ENCODE data around the gene SH3PXD2B.
A peak's percentile ranks its signal among the peaks of the same experiment; 100 is the strongest.

Gene SH3PXD2B

DNA sequence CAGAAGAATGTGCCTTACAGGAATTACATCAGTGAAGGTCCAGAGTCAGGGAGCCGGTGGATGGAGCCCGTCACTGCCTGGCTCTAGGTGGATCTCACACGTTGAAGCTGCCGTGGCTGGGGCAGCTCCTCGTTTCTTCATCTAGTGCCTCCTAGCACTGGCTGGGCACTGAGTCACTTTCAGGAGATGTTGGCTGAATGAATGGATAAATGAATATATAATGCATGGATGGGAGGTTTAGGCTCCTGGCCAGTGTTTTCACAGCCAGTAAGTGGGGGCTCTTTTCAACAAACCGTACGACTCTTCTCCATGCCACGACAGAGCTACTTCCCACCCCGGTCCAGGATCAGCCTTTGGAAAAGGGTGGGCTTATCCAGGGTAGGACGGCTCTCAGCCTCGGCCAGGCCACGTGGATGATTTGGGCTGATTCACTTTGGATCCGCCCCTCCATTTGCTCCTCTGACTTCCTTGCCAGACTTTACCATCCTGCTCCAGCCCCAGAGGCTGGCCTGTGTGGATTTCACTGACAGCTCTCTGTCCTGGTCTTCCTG, 1.3 kb upstream of the SH3PXD2B start:
- TF ChIP-seq, protein P1, sequence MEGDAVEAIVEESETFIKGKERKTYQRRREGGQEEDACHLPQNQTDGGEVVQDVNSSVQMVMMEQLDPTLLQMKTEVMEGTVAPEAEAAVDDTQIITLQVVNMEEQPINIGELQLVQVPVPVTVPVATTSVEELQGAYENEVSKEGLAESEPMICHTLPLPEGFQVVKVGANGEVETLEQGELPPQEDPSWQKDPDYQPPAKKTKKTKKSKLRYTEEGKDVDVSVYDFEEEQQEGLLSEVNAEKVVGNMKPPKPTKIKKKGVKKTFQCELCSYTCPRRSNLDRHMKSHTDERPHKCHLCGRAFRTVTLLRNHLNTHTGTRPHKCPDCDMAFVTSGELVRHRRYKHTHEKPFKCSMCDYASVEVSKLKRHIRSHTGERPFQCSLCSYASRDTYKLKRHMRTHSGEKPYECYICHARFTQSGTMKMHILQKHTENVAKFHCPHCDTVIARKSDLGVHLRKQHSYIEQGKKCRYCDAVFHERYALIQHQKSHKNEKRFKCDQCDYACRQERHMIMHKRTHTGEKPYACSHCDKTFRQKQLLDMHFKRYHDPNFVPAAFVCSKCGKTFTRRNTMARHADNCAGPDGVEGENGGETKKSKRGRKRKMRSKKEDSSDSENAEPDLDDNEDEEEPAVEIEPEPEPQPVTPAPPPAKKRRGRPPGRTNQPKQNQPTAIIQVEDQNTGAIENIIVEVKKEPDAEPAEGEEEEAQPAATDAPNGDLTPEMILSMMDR (IDR thresholded peaks at IDR 0.05) = no peak

DNA sequence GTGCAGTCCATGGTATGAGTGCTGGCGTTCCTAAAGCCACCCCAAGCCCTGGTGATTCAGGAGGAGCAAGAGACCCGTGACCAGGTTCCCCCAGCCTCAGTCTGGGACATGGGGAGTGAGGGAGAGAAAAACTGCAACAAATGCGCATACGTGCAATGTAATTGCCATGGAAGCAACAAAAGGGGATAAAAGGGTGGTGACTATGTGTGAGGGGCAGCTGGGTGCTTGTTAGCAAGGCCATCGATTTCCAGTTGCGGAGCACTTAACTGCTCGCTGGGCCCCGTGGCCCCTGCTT, 709 bp upstream of the SH3PXD2B start:
- TF ChIP-seq, protein P1 (IDR thresholded peaks at IDR 0.05) = no peak

DNA sequence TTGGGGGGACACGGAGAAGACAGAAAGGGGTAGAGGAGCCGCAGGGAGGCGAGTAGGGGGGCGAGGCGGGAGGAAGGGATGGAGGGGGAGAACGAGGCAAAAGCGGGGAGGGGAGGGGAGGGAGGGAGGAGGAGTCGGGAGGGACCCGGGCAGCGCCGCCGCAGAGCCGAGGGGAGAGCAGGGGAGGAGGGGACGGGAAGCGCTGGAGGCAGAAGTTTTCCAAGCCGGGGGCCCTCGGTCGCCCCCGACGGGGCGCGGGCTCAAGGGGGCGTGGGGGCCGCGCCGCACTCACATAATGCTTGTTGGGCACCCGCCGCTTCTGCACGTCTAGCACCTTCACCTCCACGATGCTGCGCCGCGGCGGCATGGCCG, 353 bp downstream of the SH3PXD2B start:
- TF ChIP-seq, protein P1 (IDR thresholded peaks at IDR 0.05) = no peak

DNA sequence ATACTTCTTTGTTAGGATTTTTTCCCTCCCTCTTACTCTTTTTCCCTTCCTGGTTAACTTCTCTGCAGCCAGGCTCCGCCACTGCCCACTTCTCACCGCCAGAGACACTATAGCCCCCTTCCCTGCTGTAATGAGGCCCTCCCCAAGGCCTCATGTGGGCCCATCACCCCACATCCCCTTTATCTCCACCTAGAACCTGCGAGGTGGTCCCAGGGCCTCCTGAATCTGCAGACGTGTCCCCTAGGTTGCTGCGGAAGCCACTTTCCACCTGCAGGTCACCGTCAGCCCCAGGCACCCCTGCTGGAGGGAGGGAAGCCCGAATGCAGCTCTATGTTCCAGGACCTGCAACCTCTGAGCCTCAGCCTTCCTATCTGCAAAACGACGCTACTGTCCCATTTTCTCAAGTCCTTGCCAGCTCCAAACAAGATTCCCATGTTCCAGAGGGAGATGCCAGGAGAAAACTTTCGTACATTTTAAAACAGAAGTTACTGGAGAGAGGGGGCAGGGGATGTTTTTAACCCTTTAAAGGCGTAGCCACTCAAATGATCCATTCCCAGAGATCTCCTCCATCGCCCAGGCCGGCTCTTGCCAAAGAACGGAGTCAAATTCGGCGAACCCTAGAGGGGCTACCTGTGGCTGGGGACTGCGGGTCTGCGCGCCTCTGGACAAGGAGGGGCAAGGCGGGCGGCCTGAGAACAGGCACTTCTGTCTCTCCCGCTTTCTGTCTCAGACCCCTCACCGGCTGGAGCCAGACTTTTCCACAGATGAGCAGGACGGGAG, 929 bp downstream of the SH3PXD2B start:
- TF ChIP-seq, protein P1 (IDR thresholded peaks at IDR 0.05) = no peak

DNA sequence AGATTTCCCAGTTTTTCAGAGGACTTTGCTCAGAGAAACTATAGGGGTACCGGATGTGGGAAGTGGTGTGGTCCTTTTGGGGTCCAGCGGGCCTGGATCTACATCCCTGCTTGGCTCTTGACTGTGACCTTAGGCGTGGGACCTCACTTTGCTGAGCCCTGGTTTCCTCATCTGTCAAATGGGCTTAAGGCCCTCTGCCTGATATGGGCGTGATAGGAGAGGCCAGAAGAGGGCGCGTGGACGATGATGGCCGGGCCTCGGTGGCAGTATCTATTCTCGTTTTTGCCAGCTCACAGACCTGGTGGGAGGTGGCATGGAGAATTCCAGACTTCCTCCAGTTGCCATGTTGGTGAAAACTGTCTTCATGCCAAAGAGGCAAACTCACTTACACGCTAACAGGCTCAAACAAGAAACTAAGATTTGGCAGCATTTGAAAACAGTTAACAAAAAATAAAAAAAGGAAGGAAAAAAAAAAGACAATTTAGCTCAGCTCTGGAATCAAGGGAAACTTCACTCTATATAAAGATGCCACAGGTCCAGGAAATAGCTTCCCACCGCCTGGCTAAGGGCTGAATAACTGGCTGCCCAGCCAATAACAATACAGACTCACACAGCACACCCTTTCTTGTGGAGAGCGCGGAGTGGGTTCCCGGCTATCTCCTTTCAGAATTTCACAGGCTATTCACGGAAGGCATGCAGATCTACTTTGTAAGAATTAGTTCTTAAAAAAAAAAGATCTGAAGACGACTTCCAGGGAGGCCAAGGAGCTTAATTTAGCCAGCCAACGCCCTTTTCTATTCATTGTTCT, 1.7 kb downstream of the SH3PXD2B start:
- TF ChIP-seq, protein P1 (IDR thresholded peaks at IDR 0.05) = no peak

DNA sequence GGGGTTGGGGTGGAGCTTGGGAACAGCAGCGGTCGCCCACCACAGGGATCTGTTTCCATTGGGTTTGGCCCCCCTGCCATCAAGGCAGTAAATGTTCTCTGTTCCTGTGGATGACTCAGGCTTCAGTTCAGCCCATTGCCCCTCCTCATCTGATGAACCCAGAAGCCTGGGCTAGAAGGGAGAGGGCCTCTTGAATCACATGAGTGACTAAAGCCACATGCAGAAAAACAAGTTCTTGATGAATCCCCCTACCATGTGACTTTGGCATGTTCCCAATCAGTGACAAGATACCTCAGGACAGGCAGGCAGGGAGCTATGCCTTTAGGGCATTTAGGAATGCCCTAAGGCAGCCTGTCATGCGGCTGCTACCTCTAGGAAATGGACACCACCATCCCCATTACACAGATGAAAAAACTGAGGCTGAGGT, 2.5 kb downstream of the SH3PXD2B start:
- TF ChIP-seq, protein P1 (IDR thresholded peaks at IDR 0.05) = no peak

DNA sequence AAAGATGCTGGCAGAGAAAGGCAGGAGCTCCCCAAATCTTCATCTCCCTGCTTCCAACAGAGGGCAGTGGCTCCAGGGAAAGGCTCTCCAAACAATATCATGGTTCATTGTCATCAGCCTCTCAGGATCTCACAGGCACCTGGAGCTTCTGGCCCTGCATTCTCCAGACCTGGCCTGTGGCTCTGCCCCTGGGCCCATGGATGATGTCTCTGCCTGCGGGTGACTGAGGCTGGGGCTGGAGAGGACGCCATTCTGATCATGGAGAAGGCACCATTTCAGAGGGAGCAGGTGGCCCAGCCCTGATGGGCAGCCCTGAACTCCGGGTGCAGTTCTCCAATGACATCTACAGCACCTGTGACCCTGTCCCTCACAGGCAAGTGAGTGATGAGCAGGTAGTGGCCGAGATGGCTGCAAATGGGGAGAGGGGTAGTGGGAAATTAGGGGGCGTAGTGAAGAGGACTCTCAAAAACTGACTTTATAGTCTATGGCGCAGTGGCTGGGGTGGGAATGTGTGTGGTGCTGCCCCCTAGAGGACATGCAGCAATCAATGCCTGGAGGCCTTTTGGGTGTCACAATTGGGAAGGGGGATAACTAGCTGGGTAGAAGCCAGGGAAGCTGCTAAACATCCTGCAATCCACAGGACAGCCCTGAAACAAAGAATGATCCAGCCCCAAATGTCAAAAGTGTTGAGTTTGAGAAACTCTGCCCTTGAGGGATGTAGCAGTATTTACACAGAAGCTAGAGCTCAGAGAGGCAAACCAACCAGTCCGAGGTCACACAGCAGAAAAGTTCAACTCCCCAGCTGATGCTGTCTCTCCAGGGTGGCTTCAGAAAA, 3.2 kb downstream of the SH3PXD2B start:
- TF ChIP-seq, protein P1 (IDR thresholded peaks at IDR 0.05) = peak; percentile 67
